Measurements from ENCODE around the gene ECHS1.
"Not testable (repeated sequence)": the region's sequence is repeated elsewhere in the genome, so short reads cannot be mapped to it uniquely, and the experiment has no call there.

- TF ChIP-seq CTCF (conservative IDR thresholded peaks at IDR 0.05; ENCODE audit: low read length); EZH2phosphoT487 (IDR thresholded peaks at IDR 0.05; ENCODE audit: borderline replicate concordance, low read depth, low read length): not testable (repeated sequence)
Observed at GRCh38 chr10:133322064-133322709, 51.0 kb downstream of the ECHS1 start.
